H1 (cell line): Measurements from ENCODE around the gene PACSIN2. TPM values are rescaled to one million over a fixed set of nuclear protein-coding genes. Genes with fewer than 3 reads are reported as not detected.

Experiments used
- ATF3 ChIP-seq: IDR thresholded peaks from 2 replicates; pipeline ENCODE4 v1.6.1; 2011; ENCODE audit warnings: low read depth, mild to moderate bottlenecking, low read length; ENCODE audit not compliant: insufficient read depth
- CHD2 ChIP-seq: IDR thresholded peaks from 2 replicates; pipeline ENCODE4 v1.6.1; 2012; ENCODE audit warnings: low read length, improper control_type of control experiment
- EP300 ChIP-seq, 2 experiments: IDR thresholded peaks; 1 replicate in 1 of 2; 2 replicates in 1 of 2; pipeline ENCODE4 v1.6.1; 2011 to 2012; ENCODE audit warnings: low read depth in 2 of 2, low read length in 2 of 2, mild to moderate bottlenecking in 2 of 2, borderline replicate concordance in 1 of 2, inconsistent platforms in 1 of 2, moderate library complexity in 1 of 2
- HDAC6 ChIP-seq: IDR thresholded peaks from one replicate; pipeline ENCODE4 v1.7.1; 2012; ENCODE audit warnings: low read depth, mild to moderate bottlenecking, inconsistent platforms, low read length, moderate library complexity
- SIX5 ChIP-seq: IDR thresholded peaks from 2 replicates; pipeline ENCODE4 v1.6.1; 2011; ENCODE audit warnings: mild to moderate bottlenecking, low read depth, low read length
- polyA plus RNA-seq, 7 experiments: library from polyadenylated mRNA; depleted of rRNA in 3 of 7; stranded (reverse) in 5 of 7; unstranded in 2 of 7; fragments of >200 nt in 5 of 7; fragments of 200-250 nt in 2 of 7; gene quantifications; 1 replicate in 5 of 7; 2 replicates in 1 of 7; 4 replicates in 1 of 7; pipeline versions ENCODE4 v1.2.1 to v1.2.3, GENCODE V29; 2011 to 2013; ENCODE audit warnings: missing spikeins in 2 of 7, mixed read lengths in 2 of 7
- total RNA-seq: library from RNA; stranded (reverse); fragmentation: NEBNext Ultra II Directional; extraction: Animal tissue kit (Norgen Biotek cat#: 25700); gene quantifications from 2 replicates; pipeline ENCODE4 v1.2.1, GENCODE V29; 2021

PACSIN2 gene
- total and polyA plus RNA-seq, 2 of the 8 experiments (the other 6 are each of a cell fraction or from before 2014, with no cell fraction given), result 44.8 to 64.2 TPM

GRCh38 chr22:42990131-42990838 lies 24.7 kb downstream of the PACSIN2 start (continued):
- TF ChIP-seq ATF3 (no peak), SIX5 (no peak), EP300 (IDR thresholded peaks at IDR 0.05; ENCODE audit: borderline replicate concordance in 1 of 2, low read depth in 2 of 2, low read length in 2 of 2) (no peak), CHD2 (no peak), HDAC6 (no peak)
